LNCAP (cell line): ENCODE measurements around the gene CBFA2T3.

ENCODE experiments used
- TF ChIP-seq, protein P1 (sequence below): fragments of 450-650 bp; IDR thresholded peaks from 2 replicates; pipeline ENCODE4 v1.5.1; 2017; ENCODE audit warnings: mild to moderate bottlenecking

CBFA2T3 gene

DNA sequence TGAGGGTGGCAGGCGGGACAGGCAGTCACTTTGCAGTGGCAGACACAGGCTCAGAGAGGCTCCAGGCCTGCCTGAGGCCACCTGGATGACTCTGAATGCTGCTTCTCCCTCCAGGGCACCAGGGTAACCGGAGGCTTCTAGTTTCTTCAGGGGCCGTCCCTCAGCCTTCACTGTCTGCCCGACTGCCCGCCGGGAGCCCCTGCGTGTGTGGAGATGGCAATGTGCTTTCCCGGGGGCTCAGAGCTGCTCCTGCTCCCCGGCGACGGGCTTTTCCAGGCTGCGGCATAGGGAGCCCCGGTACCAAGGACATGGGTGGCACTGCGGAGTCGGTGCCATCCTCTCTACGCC lies 51.5 kb downstream of the CBFA2T3 start:
- TF ChIP-seq, protein P1, sequence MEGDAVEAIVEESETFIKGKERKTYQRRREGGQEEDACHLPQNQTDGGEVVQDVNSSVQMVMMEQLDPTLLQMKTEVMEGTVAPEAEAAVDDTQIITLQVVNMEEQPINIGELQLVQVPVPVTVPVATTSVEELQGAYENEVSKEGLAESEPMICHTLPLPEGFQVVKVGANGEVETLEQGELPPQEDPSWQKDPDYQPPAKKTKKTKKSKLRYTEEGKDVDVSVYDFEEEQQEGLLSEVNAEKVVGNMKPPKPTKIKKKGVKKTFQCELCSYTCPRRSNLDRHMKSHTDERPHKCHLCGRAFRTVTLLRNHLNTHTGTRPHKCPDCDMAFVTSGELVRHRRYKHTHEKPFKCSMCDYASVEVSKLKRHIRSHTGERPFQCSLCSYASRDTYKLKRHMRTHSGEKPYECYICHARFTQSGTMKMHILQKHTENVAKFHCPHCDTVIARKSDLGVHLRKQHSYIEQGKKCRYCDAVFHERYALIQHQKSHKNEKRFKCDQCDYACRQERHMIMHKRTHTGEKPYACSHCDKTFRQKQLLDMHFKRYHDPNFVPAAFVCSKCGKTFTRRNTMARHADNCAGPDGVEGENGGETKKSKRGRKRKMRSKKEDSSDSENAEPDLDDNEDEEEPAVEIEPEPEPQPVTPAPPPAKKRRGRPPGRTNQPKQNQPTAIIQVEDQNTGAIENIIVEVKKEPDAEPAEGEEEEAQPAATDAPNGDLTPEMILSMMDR, result no peak

- TF ChIP-seq, protein P1, result peak; percentile 17; the same call in 1 of the 2 replicates
These were observed 52.0 kb downstream of the CBFA2T3 start for GRCh38 chr16:88924834-88925539.

GRCh38 chr16:88923926-88924833 lies 52.8 kb downstream of the CBFA2T3 start:
- TF ChIP-seq, protein P1, result no peak

- TF ChIP-seq, protein P1, result no peak
These were observed 53.6 kb downstream of the CBFA2T3 start for GRCh38 chr16:88923450-88923849.

- TF ChIP-seq, protein P1, result no peak
These were observed 54.1 kb downstream of the CBFA2T3 start for GRCh38 chr16:88922826-88923410.

- TF ChIP-seq, protein P1, result no peak
These were observed 54.7 kb downstream of the CBFA2T3 start for GRCh38 chr16:88922114-88922825.

DNA sequence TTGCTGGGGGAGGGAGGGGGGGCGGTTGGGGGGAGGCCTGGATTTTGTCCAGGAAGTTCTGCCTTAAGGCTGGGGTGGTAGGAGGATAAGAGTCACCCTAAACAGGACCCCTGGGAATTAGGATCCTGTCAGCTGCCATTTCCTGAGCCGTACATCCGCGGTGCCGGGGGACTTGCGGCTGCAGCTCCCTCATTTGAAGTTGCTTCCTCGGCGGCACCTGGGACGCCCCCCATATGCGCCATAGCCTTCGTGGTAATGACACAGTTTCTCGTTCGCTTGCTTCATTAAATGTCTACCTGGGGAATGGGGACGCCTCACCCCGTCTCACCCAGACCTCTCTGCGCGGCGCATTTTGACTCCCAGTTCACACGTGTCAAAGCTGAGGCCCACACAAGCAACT lies 55.4 kb downstream of the CBFA2T3 start:
- TF ChIP-seq, protein P1, result no peak
